ENCODE measurements around the gene DOK7.

GRCh38 chr4:3445829-3446545 lies 17.1 kb upstream of the DOK7 start:
- no peak for TF ChIP-seq YY1 (IDR thresholded peaks at IDR 0.05; ENCODE audit: insufficient read depth, insufficient read length)
- no peak for TF ChIP-seq ZNF274 (IDR thresholded peaks at IDR 0.05; ENCODE audit: low read depth, low read length)
